HFF-Myc (cell line): Measurements from ENCODE around the gene SCP2.

Experiments used
- DNase-seq: peaks from one replicate; pipeline ENCODE4 v3.0.0-alpha.2; 2011; ENCODE audit warnings: low read depth; ENCODE audit errors: extremely low read depth
- H3K4me3 ChIP-seq: replicated peaks from 2 replicates; pipeline ENCODE4 v1.5.1; 2011; ENCODE audit warnings: low read depth, mild to moderate bottlenecking, control low read depth, low read length
- CTCF ChIP-seq: IDR thresholded peaks from 2 replicates; pipeline ENCODE4 v1.5.1; 2012; ENCODE audit warnings: mild to moderate bottlenecking, low read depth, low read length, control low read depth; ENCODE audit errors: missing control alignments

SCP2 gene

DNA sequence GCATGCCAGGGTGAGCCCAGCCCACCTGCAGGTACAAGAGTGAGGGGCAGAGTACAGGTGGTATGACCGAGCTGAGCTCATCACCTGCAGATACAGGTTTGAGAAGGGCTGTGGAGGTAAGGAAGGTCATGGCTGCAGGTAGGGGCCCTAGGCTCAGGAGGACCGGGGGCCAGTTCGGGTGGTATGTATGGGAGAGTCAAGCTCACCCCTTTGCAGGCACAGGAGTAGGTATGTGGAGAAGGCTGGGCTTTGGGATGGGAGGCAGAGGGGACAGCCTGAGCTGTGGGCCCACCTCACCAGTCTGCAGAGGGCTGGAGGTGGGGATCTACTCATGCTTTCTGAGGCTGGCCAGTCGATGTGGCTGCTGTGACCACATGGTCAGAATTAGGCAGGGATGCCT, 152.2 kb downstream of the SCP2 start:
- DNase-seq = no peak
- no peak for TF ChIP-seq CTCF
- H3K4me3 ChIP-seq = no peak overlapping the region

GRCh38 chr1:53080041-53080440, 153.0 kb downstream of the SCP2 start:
- no peak for DNase-seq
- H3K4me3 ChIP-seq = no peak overlapping the region
- no peak for TF ChIP-seq CTCF

GRCh38 chr1:53080769-53081168, 153.7 kb downstream of the SCP2 start:
- H3K4me3 ChIP-seq = no peak overlapping the region
- no peak for DNase-seq
- TF ChIP-seq CTCF = no peak

DNA sequence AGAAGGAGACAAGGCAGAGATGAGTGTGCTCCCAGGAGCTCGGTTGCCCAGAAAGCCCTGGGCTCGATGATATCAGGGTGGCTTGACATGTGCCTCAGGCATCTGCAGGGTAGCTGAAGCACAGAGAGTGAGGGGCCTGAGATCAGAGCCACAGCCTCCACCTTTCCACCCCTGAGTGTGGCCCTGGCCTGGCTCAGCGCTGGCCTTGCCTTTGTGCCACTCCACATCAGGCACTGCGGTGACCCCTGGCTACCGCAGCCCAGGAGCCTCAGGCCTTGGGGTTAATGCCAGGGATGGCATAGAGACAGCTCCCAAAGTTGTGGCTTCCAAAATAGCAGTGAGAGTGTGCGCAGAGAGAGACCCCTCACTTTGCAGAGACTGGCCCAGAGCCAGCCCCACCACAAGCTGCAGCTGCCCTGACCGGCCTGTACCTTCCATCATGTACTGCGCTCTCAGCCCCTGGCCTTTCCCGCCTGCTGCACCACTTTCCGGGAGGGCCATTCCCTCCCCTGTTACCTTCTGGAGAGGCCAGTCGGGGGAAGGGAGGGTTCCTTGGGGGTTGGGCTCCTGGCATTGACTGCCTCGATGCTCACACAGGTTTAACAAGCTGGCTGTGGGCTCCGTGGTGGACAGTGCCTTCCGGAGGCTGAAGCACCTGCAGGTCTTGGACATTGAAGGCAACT, 154.4 kb downstream of the SCP2 start:
- TF ChIP-seq CTCF = no peak
- H3K4me3 ChIP-seq = no peak overlapping the region
- no peak for DNase-seq

DNA sequence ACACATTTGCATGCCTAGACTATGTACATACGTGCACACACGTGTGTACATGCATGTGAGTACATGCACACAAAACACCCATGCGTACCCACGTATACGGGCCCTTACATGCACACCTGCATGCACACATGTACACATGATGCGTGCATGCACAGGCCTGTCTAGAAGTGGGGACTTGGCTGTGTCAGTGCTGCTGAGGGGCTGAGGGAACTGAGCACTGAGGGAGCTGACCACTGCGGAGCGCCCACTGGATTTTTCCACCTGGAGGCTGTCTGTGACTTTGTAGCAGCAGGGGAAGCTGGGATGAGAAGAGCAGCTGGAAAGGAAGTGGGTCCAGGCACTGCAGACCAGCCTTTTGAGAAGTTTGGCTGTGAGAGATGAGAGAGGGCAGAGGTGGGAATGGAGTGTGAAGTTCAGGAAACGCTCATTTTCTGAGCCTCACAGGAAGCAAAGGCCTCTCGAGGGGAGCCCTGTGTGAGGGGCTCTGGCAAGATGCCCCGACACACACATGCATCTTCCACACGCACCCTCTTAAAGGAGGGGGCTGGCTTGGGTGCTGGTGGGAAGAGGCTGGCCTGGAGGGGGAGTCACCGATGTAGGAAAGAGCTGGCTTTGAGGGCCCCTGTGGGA, 155.9 kb downstream of the SCP2 start:
- DNase-seq = no peak
- no peak for TF ChIP-seq CTCF
- no peak overlapping the region for H3K4me3 ChIP-seq

- DNase-seq = no peak
- no peak overlapping the region for H3K4me3 ChIP-seq
- TF ChIP-seq CTCF = no peak
Measured at GRCh38 chr1:53083636-53084588, 156.8 kb downstream of the SCP2 start.
